GM12878 (cell line): ENCODE measurements around the gene TBC1D2B. TPM values are rescaled to one million over a fixed set of nuclear protein-coding genes. Genes with fewer than 3 reads are reported as not detected.

Source experiments
- ATAC-seq: fragments of 200-7000 bp; cut with Tn5 transposase; 3 replicates; pipeline ENCODE4 v1.9.1; 2020; ENCODE audit warnings: mild to moderate bottlenecking, moderate library complexity
- BruUV-seq: library from RNA; stranded (reverse); fragments of 400-500 nt; replicated peaks from 2 replicates; lab custom pipeline; 2021; lab: Mats Ljungman, UMichigan
- CTCF ChIA-PET: fragments of 300-600 bp; sonication (Branson Sonifier 250); formaldehyde crosslinking; extraction: SDS; loops from one replicate; lab custom pipeline; 2021; ENCODE audit warnings: inconsistent platforms; lab: Yijun Ruan, JAX
- POLR2A ChIA-PET: fragments of 350-600 bp; formaldehyde crosslinking; extraction: SDS; loops from one replicate; lab custom pipeline; 2021; ENCODE audit warnings: inconsistent platforms; lab: Charles Lee
- RAD21 ChIA-PET: fragments of 300-600 bp; sonication (Branson Sonifier 250); formaldehyde crosslinking; loops from one replicate; lab custom pipeline; 2023; ENCODE audit warnings: antibody characterized with exemption; ENCODE audit not compliant: unreplicated experiment; lab: Charles Lee
- SMC1A ChIA-PET: fragments of 300-600 bp; sonication (Branson Sonifier 250); formaldehyde crosslinking; loops from one replicate; lab custom pipeline; 2023; ENCODE audit not compliant: unreplicated experiment, uncharacterized antibody; lab: Charles Lee
- DNase-seq: peaks from one replicate; pipeline ENCODE4 v3.0.0-alpha.2; 2011; ENCODE audit warnings: low read depth, low spot score
- FAIRE-seq: peaks from 3 replicates; lab custom pipeline; 2011; peaks lifted over from hg19 to GRCh38; lab: Jason Lieb, UNC
- H2AFZ ChIP-seq: 2 replicates; pipeline ENCODE4 v1.6.0; 2011; ENCODE audit warnings: low read depth, low read length, control low read depth; ENCODE audit not compliant: control insufficient read depth
- H3K27ac ChIP-seq: 2 replicates; pipeline ENCODE4 v1.5.1; 2011; ENCODE audit warnings: control low read depth; ENCODE audit not compliant: control insufficient read depth, insufficient read depth
- H3K27me3 ChIP-seq, 2 experiments: replicated peaks in 1 of 2; 2 replicates each; pipeline versions ENCODE4 v1.6.0 to v1.6.1; 2011; ENCODE audit warnings: low read length in 1 of 2; ENCODE audit not compliant: control insufficient read depth in 2 of 2, insufficient read depth in 2 of 2
- H3K36me3 ChIP-seq, 2 experiments: 2 replicates each; pipeline ENCODE4 v1.5.1; 2011; ENCODE audit warnings: low read length in 1 of 2; ENCODE audit not compliant: control insufficient read depth in 2 of 2, insufficient read depth in 2 of 2
- H3K4me1 ChIP-seq: 2 replicates; pipeline ENCODE4 v1.6.1; 2011; ENCODE audit warnings: mild to moderate bottlenecking, low read length, moderate library complexity, mixed read lengths; ENCODE audit not compliant: control insufficient read depth, insufficient read depth
- H3K4me2 ChIP-seq: 2 replicates; pipeline ENCODE4 v1.6.0; 2011; ENCODE audit warnings: control low read depth; ENCODE audit not compliant: control insufficient read depth, insufficient read depth
- H3K4me3 ChIP-seq: fragments of 200-600 bp; sonication (generic); 2 replicates; pipeline ENCODE4 v1.5.1; 2016
- H3K79me2 ChIP-seq: 2 replicates; pipeline ENCODE4 v1.6.0; 2011; ENCODE audit warnings: low read length; ENCODE audit not compliant: control insufficient read depth, insufficient read depth
- H3K9ac ChIP-seq: 2 replicates; pipeline ENCODE4 v1.8.0; 2011; ENCODE audit warnings: low read length, control low read depth, mixed read lengths; ENCODE audit not compliant: control insufficient read depth, insufficient read depth
- H3K9me3 ChIP-seq: replicated peaks from 3 replicates; pipeline ENCODE4 v1.5.1; 2011; ENCODE audit warnings: mild to moderate bottlenecking, low read length; ENCODE audit not compliant: control insufficient read depth, insufficient read depth
- H4K20me1 ChIP-seq: 2 replicates; pipeline ENCODE4 v1.6.0; 2011; ENCODE audit not compliant: control insufficient read depth, insufficient read depth
- ATF3 ChIP-seq: IDR thresholded peaks from 2 replicates; pipeline ENCODE4 v1.6.1; 2011; ENCODE audit warnings: low read depth, mild to moderate bottlenecking, low read length, moderate library complexity, borderline replicate concordance; ENCODE audit errors: extremely low read depth
- CEBPB ChIP-seq, 2 experiments: fragments of 150-350 bp in 1 of 2; IDR thresholded peaks; 2 replicates each; pipeline ENCODE4 v1.6.1; 2012 to 2014; ENCODE audit warnings: low read depth in 2 of 2, low read length in 2 of 2, borderline replicate concordance in 1 of 2, inconsistent platforms in 1 of 2
- EP300 ChIP-seq, 2 experiments: fragments of 150-350 bp in 1 of 2; IDR thresholded peaks; 2 replicates each; pipeline ENCODE4 v1.6.1; 2011 to 2012; ENCODE audit warnings: low read depth in 2 of 2, low read length in 2 of 2, borderline replicate concordance in 1 of 2, improper control_type of control experiment in 1 of 2, inconsistent platforms in 1 of 2; ENCODE audit not compliant: control insufficient read depth in 1 of 2
- ETV6 ChIP-seq, 2 experiments: fragments of 450-650 bp in 1 of 2; IDR thresholded peaks in 1 of 2; conservative IDR thresholded peaks in 1 of 2; 2 replicates each; pipeline ENCODE4 v1.6.1; 2014; ENCODE audit warnings: antibody characterized with exemption in 1 of 2, borderline replicate concordance in 1 of 2, low read depth in 1 of 2, mild to moderate bottlenecking in 1 of 2, moderate library complexity in 1 of 2
- IKZF1 ChIP-seq: fragments of 450-650 bp; conservative IDR thresholded peaks from 2 replicates; pipeline ENCODE4 v1.6.1; 2017; ENCODE audit warnings: antibody characterized with exemption, mild to moderate bottlenecking
- NBN ChIP-seq: fragments of 450-650 bp; IDR thresholded peaks from 2 replicates; pipeline ENCODE4 v1.6.1; 2016
- NR2C1 ChIP-seq: fragments of 450-650 bp; IDR thresholded peaks from 2 replicates; pipeline ENCODE4 v1.6.1; 2017; ENCODE audit warnings: antibody characterized with exemption, mild to moderate bottlenecking, moderate library complexity
- NRF1 ChIP-seq: conservative IDR thresholded peaks from 2 replicates; pipeline ENCODE4 v1.6.1; 2011; ENCODE audit warnings: mild to moderate bottlenecking, low read depth, low read length, improper control_type of control experiment
- RAD21 ChIP-seq: IDR thresholded peaks from 2 replicates; pipeline ENCODE4 v1.6.1; 2011; ENCODE audit warnings: mild to moderate bottlenecking, low read depth, low read length, moderate library complexity; ENCODE audit not compliant: insufficient read depth
- SREBF2 ChIP-seq: IDR thresholded peaks from 2 replicates; pipeline ENCODE4 v1.6.1; 2012; ENCODE audit warnings: mild to moderate bottlenecking, low read length
- SUZ12 ChIP-seq: fragments of 200-600 bp; sonication (generic); IDR thresholded peaks from one replicate; pipeline ENCODE4 v1.6.1; 2018; ENCODE audit warnings: antibody characterized with exemption, mild to moderate bottlenecking; ENCODE audit not compliant: unreplicated experiment
- WRNIP1 ChIP-seq: IDR thresholded peaks from 2 replicates; pipeline ENCODE4 v1.6.1; 2011; ENCODE audit warnings: low read depth, low read length, improper control_type of control experiment, borderline replicate concordance
- ZBED1 ChIP-seq: IDR thresholded peaks from 2 replicates; pipeline ENCODE4 v1.6.1; 2016; ENCODE audit warnings: borderline replicate concordance
- ZBTB40 ChIP-seq: fragments of 450-650 bp; IDR thresholded peaks from 2 replicates; pipeline ENCODE4 v1.6.1; 2016; ENCODE audit warnings: mild to moderate bottlenecking, moderate library complexity, borderline replicate concordance
- ZNF24 ChIP-seq: fragments of 450-650 bp; IDR thresholded peaks from 2 replicates; pipeline ENCODE4 v1.6.1; 2017; ENCODE audit warnings: antibody characterized with exemption, mild to moderate bottlenecking
- WGBS: methylation state at CpG from one replicate; pipeline ENCODE4 v1.1.6; 2016; ENCODE audit warnings: low lambda C conversion rate; ENCODE audit not compliant: insufficient replicate concordance, insufficient coverage; ENCODE audit errors: missing lambda C conversion rate; 5-methylcytosine and 5-hydroxymethylcytosine counted together
- in situ Hi-C: fragments of 300-500 bp; cut with MboI; formaldehyde crosslinking; loops from 9 replicates; pipeline ENCODE4 v1.14.3; 2018; ENCODE audit warnings: mixed read lengths
- intact Hi-C: fragments of 100-400 bp; cut with micrococcal nuclease; formaldehyde crosslinking; loops from one replicate; pipeline ENCODE4 v1.14.2; 2022; ENCODE audit not compliant: unreplicated experiment
- polyA plus RNA-seq, 11 experiments: library from polyadenylated mRNA; depleted of rRNA in 4 of 11; unstranded in 6 of 11; stranded (reverse) in 5 of 11; fragments of >200 nt; fragmentation: Nextera tagmentation in 4 of 11; fragmentation: Illumina TruSeq in 1 of 11; extraction: Ambion mirVana in 4 of 11; extraction: Trizol in 1 of 11; gene quantifications; 1 replicate in 1 of 11; 2 replicates in 10 of 11; pipeline versions ENCODE4 v1.2.1 to v1.2.3, GENCODE V29; 2011 to 2016; ENCODE audit warnings: inconsistent platforms in 2 of 11, missing spikeins in 2 of 11, low read depth in 1 of 11
- total RNA-seq, 4 experiments: library from RNA; depleted of rRNA in 3 of 4; stranded (reverse); fragments of >200 nt in 3 of 4; fragmentation: Illumina TruSeq in 1 of 4; extraction: Trizol in 1 of 4; gene quantifications; 2 replicates each; pipeline versions ENCODE4 v1.2.1 to v1.2.3, GENCODE V29; 2013 to 2021
- TF ChIP-seq, protein P1 (sequence below): fragments of 450-650 bp; formaldehyde crosslinking; IDR thresholded peaks from 2 replicates; pipeline ENCODE4 v1.5.0; 2022; ENCODE audit warnings: mild to moderate bottlenecking, missing genetic modification characterization

TBC1D2B gene
- total and polyA plus RNA-seq, 10 of the 15 experiments (the other 5 are each of a cell fraction or from before 2014, with no cell fraction given): 1.3 to 53.4 (median 19.4) TPM

GRCh38 chr15:78018445-78018844, 59.1 kb downstream of the TBC1D2B start:
- Histone ChIP-seq H3K4me1 (peaks cover 7% of the 10 kb centered on the region), H3K9me3 (no peaks in the 10 kb centered on the region), H2AFZ (no peak overlapping the region), H4K20me1 (no peaks in the 10 kb centered on the region), H3K4me3 (no peak overlapping the region), H3K79me2 (no peaks in the 10 kb centered on the region), H3K27me3 (no peaks in the 10 kb centered on the region), H3K27ac (peak overlapping the region; percentile 60; the same call in 1 of the 2 replicates), H3K9ac (no peak overlapping the region), H3K4me2 (no peak overlapping the region), H3K36me3 (peaks cover 10 to 21% of the 10 kb centered on the region in 2 experiments)
- no peak for DNase-seq
- BruUV-seq: no TSS peak
- intact Hi-C loops: no loop called here
- no peak for ATAC-seq
- ChIA-PET RAD21 (interaction anchor here (0.6 to 4.0 kb wide), 16 partner anchors 12 to 108 kb away, joined by 3 to 31 read pairs (median 6); no protein-coding TSS in a partner anchor), POLR2A (interaction anchor here (0.7 to 2.4 kb wide), 6 partner anchors 13 to 90 kb away, joined by 3 to 7 read pairs (median 4); no protein-coding TSS in a partner anchor), SMC1A (interaction anchor here (0.6 to 4.0 kb wide), 21 partner anchors 8 to 221 kb away, joined by 3 to 55 read pairs (median 5); no protein-coding TSS in a partner anchor), CTCF (interaction anchor here (0.7 to 4.8 kb wide), 17 partner anchors 9 to 178 kb away, joined by 3 to 27 read pairs (median 5); no protein-coding TSS in a partner anchor)
- no peak for FAIRE-seq
- WGBS: 85% methylated on average over 4 of the region's 4 CpGs
- in situ Hi-C loops: no loop called here
- TF ChIP-seq ZBTB40: no peak
- TF ChIP-seq WRNIP1: no peak
- no peak for TF ChIP-seq NR2C1
- no peak for TF ChIP-seq NRF1
- no peak for TF ChIP-seq NBN
- no peak for TF ChIP-seq ZBED1
- no peak for TF ChIP-seq SREBF2
- TF ChIP-seq ETV6 (conservative IDR thresholded peaks at IDR 0.05 in 1 of 2, IDR thresholded peaks at IDR 0.05 in 1 of 2; ENCODE audit: borderline replicate concordance in 1 of 2, low read depth in 1 of 2): no peak
- no peak for TF ChIP-seq CEBPB (IDR thresholded peaks at IDR 0.05; ENCODE audit: borderline replicate concordance in 1 of 2, low read depth in 2 of 2, low read length in 2 of 2)
- no peak for TF ChIP-seq ZNF24
- TF ChIP-seq ATF3: no peak
- TF ChIP-seq SUZ12: no peak
- no peak for TF ChIP-seq IKZF1
- TF ChIP-seq EP300 (IDR thresholded peaks at IDR 0.05; ENCODE audit: borderline replicate concordance in 1 of 2, control insufficient read depth in 1 of 2, low read depth in 2 of 2, low read length in 2 of 2): no peak
- TF ChIP-seq, protein P1, sequence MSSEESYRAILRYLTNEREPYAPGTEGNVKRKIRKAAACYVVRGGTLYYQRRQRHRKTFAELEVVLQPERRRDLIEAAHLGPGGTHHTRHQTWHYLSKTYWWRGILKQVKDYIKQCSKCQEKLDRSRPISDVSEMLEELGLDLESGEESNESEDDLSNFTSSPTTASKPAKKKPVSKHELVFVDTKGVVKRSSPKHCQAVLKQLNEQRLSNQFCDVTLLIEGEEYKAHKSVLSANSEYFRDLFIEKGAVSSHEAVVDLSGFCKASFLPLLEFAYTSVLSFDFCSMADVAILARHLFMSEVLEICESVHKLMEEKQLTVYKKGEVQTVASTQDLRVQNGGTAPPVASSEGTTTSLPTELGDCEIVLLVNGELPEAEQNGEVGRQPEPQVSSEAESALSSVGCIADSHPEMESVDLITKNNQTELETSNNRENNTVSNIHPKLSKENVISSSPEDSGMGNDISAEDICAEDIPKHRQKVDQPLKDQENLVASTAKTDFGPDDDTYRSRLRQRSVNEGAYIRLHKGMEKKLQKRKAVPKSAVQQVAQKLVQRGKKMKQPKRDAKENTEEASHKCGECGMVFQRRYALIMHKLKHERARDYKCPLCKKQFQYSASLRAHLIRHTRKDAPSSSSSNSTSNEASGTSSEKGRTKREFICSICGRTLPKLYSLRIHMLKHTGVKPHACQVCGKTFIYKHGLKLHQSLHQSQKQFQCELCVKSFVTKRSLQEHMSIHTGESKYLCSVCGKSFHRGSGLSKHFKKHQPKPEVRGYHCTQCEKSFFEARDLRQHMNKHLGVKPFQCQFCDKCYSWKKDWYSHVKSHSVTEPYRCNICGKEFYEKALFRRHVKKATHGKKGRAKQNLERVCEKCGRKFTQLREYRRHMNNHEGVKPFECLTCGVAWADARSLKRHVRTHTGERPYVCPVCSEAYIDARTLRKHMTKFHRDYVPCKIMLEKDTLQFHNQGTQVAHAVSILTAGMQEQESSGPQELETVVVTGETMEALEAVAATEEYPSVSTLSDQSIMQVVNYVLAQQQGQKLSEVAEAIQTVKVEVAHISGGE (CRISPR knock-in tag): no peak
- no peak for TF ChIP-seq RAD21
